Smooth muscle cell (in vitro differentiated cells): Measurements from ENCODE around the gene HAVCR2. TPM values are rescaled to one million over a fixed set of nuclear protein-coding genes. Genes with fewer than 3 reads are reported as not detected.

Experiments used
- DNase-seq: peaks from one replicate; lab custom pipeline; 2025; ENCODE audit not compliant: unreplicated experiment; lab: John Stamatoyannopoulos, UW
- H2AFZ ChIP-seq: fragments of 200-600 bp; sonication (generic); 2 replicates; pipeline ENCODE4 v1.6.0; 2016; ENCODE audit warnings: antibody characterized with exemption, low read depth, mild to moderate bottlenecking
- H3F3A ChIP-seq: fragments of 200-600 bp; sonication (generic); 2 replicates; pipeline ENCODE4 v1.6.0; 2017; ENCODE audit warnings: antibody characterized with exemption, low read depth
- H3K27ac ChIP-seq: fragments of 200-600 bp; sonication (generic); 2 replicates; pipeline ENCODE4 v1.5.1; 2016; ENCODE audit warnings: low read depth, mild to moderate bottlenecking
- H3K27me3 ChIP-seq: fragments of 200-600 bp; sonication (generic); 2 replicates; pipeline ENCODE4 v1.6.1; 2016; ENCODE audit warnings: low read depth, mild to moderate bottlenecking
- H3K36me3 ChIP-seq: fragments of 200-600 bp; sonication (generic); 2 replicates; pipeline ENCODE4 v1.5.1; 2016; ENCODE audit warnings: low read depth
- H3K4me1 ChIP-seq: fragments of 200-600 bp; sonication (generic); 2 replicates; pipeline ENCODE4 v1.5.1; 2016; ENCODE audit warnings: low read depth
- H3K4me2 ChIP-seq: fragments of 200-600 bp; sonication (generic); 2 replicates; pipeline ENCODE4 v1.6.0; 2016; ENCODE audit warnings: mild to moderate bottlenecking
- H3K4me3 ChIP-seq: fragments of 200-600 bp; sonication (generic); 2 replicates; pipeline ENCODE4 v1.5.1; 2016; ENCODE audit warnings: mild to moderate bottlenecking
- H3K79me2 ChIP-seq: fragments of 200-600 bp; sonication (generic); 2 replicates; pipeline ENCODE4 v1.6.0; 2016; ENCODE audit warnings: low read depth, mild to moderate bottlenecking
- H3K9ac ChIP-seq: fragments of 200-600 bp; sonication (generic); 2 replicates; pipeline ENCODE4 v1.6.0; 2016; ENCODE audit warnings: low read depth
- H3K9me3 ChIP-seq: fragments of 200-600 bp; sonication (generic); replicated peaks from 2 replicates; pipeline ENCODE4 v1.5.1; 2016; ENCODE audit warnings: low read depth
- H4K20me1 ChIP-seq: fragments of 200-600 bp; sonication (generic); 2 replicates; pipeline ENCODE4 v1.6.0; 2016; ENCODE audit warnings: low read depth
- WGBS: methylation state at CpG from one replicate; pipeline ENCODE4 v1.1.7; 2016; ENCODE audit warnings: low lambda C conversion rate; 5-methylcytosine and 5-hydroxymethylcytosine counted together
- polyA plus RNA-seq: library from polyadenylated mRNA; unstranded; fragments of >200 nt; fragmentation: Nextera tagmentation; extraction: Ambion mirVana; gene quantifications from 2 replicates; pipeline ENCODE4 v1.2.1, GENCODE V29; 2016
- total RNA-seq: library from RNA; depleted of rRNA; stranded (reverse); fragments of >200 nt; gene quantifications from 2 replicates; pipeline ENCODE4 v1.2.3, GENCODE V29; 2014
- TF ChIP-seq, protein P1 (sequence below): fragments of 200-600 bp; sonication (generic); IDR thresholded peaks from 2 replicates; pipeline ENCODE4 v1.5.1; 2017; ENCODE audit warnings: borderline replicate concordance, mild to moderate bottlenecking, antibody characterized with exemption; ENCODE audit not compliant: insufficient read depth, poor library complexity, severe bottlenecking

HAVCR2 gene
- total RNA-seq (0.04 and 2.0 TPM in 2 replicates), polyA plus RNA-seq (0.17 and 0.47 TPM in 2 replicates)

DNA sequence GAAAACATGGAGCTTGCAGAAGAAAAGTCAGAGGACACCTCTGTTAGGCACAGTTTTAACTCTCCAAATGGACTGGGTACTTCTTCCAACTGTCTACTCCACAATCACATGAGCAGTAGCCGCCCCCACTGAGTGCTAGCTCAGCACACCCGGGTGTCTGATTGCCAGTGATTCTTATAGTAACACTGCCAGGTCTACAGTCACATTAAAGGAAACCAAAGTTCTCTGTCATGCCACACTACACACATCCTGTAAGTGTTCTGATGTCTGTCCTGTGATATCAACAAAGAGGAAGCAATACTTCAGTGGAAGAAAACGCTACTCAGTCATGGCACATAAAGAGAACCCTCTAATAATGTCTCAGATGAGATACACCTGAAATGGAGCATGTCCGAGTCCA is at the start of gene HAVCR2:
Gene HAVCR2 (minus strand): TSS at position 69 of the 400 bp plus-strand sequence. CDS start 61 bp downstream, at position 8.
- Histone ChIP-seq H3K36me3 (no peaks in the 10 kb centered on the region), H3F3A (no peaks in the 10 kb centered on the region), H3K4me2 (no peak within 1 kb of the TSS), H3K9me3 (no peaks in the 10 kb centered on the region), H3K4me1 (no peaks in the 10 kb centered on the region), H3K9ac (no peak within 1 kb of the TSS), H3K4me3 (no peak within 1 kb of the TSS), H3K27ac (no peak within 1 kb of the TSS), H3K27me3 (no peaks in the 10 kb centered on the region), H3K79me2 (no peaks in the 10 kb centered on the region), H4K20me1 (no peaks in the 10 kb centered on the region), H2AFZ (no peak within 1 kb of the TSS)
- DNase-seq = no peak
- TF ChIP-seq, protein P1, sequence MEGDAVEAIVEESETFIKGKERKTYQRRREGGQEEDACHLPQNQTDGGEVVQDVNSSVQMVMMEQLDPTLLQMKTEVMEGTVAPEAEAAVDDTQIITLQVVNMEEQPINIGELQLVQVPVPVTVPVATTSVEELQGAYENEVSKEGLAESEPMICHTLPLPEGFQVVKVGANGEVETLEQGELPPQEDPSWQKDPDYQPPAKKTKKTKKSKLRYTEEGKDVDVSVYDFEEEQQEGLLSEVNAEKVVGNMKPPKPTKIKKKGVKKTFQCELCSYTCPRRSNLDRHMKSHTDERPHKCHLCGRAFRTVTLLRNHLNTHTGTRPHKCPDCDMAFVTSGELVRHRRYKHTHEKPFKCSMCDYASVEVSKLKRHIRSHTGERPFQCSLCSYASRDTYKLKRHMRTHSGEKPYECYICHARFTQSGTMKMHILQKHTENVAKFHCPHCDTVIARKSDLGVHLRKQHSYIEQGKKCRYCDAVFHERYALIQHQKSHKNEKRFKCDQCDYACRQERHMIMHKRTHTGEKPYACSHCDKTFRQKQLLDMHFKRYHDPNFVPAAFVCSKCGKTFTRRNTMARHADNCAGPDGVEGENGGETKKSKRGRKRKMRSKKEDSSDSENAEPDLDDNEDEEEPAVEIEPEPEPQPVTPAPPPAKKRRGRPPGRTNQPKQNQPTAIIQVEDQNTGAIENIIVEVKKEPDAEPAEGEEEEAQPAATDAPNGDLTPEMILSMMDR = no peak
- WGBS = 93% methylated on average over 4 of the region's 4 CpGs

DNA sequence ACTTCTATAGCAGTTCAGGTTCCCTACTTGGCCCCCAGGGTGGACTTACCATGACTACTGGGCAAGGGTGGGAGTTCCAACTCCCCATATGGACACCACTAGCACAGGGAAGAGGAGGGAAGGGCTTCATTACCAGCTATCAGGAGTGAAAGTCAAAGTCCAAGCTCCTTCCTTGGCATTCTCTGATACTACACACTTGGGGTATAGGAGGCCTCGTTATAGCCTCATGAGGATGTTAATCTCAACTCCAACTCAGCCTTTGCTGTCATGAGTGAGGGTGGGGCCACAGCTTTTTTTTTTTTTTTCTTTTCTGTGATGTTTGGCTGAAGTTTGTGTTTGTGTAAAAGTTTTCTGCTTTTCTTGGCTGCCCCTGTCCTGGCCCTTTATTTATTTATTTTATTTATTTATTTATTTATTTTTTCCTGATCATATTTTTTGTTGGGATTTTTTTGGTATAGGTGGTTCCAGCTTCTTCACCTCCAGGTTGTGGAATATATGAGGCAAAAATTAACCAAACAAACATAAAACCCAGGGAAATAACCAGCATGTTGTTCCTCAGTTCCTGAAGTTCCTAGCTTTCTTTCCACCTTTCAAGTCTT is 48.5 kb upstream of the HAVCR2 start:
- H3K4me1 ChIP-seq = no peaks in the 10 kb centered on the region
- H3K9ac ChIP-seq = no peak overlapping the region
- H3K27me3 ChIP-seq = peaks cover 12% of the 10 kb centered on the region
- H3F3A ChIP-seq = no peaks in the 10 kb centered on the region
- no peak overlapping the region for H3K4me2 ChIP-seq
- H4K20me1 ChIP-seq = no peaks in the 10 kb centered on the region
- no peak overlapping the region for H3K27ac ChIP-seq
- no peaks in the 10 kb centered on the region for H3K36me3 ChIP-seq
- H3K79me2 ChIP-seq = no peaks in the 10 kb centered on the region
- H3K4me3 ChIP-seq = no peak overlapping the region
- WGBS = 88% methylated on average over 1 of the region's 1 CpG
- no peaks in the 10 kb centered on the region for H3K9me3 ChIP-seq
- DNase-seq = no peak
- TF ChIP-seq, protein P1 = no peak
- H2AFZ ChIP-seq = no peak overlapping the region

DNA sequence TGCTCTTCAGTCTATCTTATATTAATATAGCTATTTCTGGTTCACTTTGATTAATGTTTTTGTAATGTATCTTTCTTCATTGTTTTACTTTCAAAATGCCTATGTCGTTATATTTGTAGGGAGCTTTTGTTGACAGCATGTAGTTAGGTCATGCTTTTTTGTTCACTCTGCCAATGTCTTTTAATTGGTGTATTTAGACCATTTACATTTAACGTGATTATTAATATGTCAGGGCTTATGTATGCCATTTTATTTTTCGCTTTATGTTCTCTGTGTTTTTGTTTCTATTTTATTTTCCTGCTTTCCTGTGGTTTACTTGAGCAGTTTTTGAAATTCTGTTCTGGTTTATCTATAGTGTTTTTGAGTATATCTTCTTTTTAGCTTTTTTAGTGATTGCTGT is 46.5 kb upstream of the HAVCR2 start:
- H3K27me3 ChIP-seq = peaks cover 10% of the 10 kb centered on the region
- no peaks in the 10 kb centered on the region for H3K79me2 ChIP-seq
- no peaks in the 10 kb centered on the region for H4K20me1 ChIP-seq
- H3K4me2 ChIP-seq = no peak overlapping the region
- no peak overlapping the region for H3K4me3 ChIP-seq
- WGBS = 89% methylated on average over 3 of the region's 3 CpGs
- no peak overlapping the region for H2AFZ ChIP-seq
- H3K9ac ChIP-seq = no peak overlapping the region
- no peak for DNase-seq
- no peaks in the 10 kb centered on the region for H3K36me3 ChIP-seq
- no peaks in the 10 kb centered on the region for H3F3A ChIP-seq
- TF ChIP-seq, protein P1 = no peak
- H3K4me1 ChIP-seq = no peaks in the 10 kb centered on the region
- no peaks in the 10 kb centered on the region for H3K9me3 ChIP-seq
- H3K27ac ChIP-seq = no peak overlapping the region

DNA sequence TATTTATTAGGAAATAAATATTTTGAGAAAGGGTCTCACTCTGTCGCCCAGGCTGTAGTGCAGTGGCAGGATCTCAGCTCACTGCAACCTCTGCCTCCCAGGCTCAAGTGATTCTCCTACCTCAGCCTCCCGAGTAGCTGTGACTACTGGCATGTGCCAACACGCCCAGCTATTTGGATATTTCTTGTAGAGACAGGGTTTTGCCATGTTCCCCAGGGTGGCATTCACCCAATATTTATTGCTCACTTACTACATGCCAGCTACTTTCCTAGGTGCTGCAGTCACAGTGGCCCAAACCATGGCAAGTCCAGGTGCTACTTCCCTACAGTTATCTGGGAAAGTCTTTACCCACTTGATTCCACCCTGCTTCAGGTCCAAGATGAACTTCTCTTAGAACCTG is 42.2 kb upstream of the HAVCR2 start:
- no peak for DNase-seq
- Histone ChIP-seq H3K4me3 (no peak overlapping the region), H3K27me3 (no peaks in the 10 kb centered on the region), H3K36me3 (no peaks in the 10 kb centered on the region), H2AFZ (no peak overlapping the region), H3F3A (no peaks in the 10 kb centered on the region), H3K9me3 (no peaks in the 10 kb centered on the region), H3K9ac (no peak overlapping the region), H4K20me1 (no peaks in the 10 kb centered on the region), H3K4me1 (no peaks in the 10 kb centered on the region), H3K27ac (no peak overlapping the region), H3K79me2 (no peaks in the 10 kb centered on the region), H3K4me2 (no peak overlapping the region)
- TF ChIP-seq, protein P1 = no peak
- WGBS = 88% methylated on average over 3 of the region's 3 CpGs
